WTC11 (cell line): Measurements from ENCODE around the gene TRIM66. TPM values are rescaled to one million over a fixed set of nuclear protein-coding genes. Genes with fewer than 3 reads are reported as not detected.

Source experiments
- ATAC-seq: fragments of 200-7000 bp; cut with Tn5 transposase; 2 replicates; pipeline ENCODE4 v1.10.0; 2021; ENCODE audit warnings: mild to moderate bottlenecking, moderate library complexity
- CTCF ChIA-PET: fragments of 300-600 bp; sonication (Branson Sonifier 250); formaldehyde crosslinking; loops from one replicate; lab custom pipeline; 2021; ENCODE audit warnings: antibody characterized with exemption; lab: Charles Lee
- POLR2A ChIA-PET: fragments of 350-600 bp; sonication (Branson Sonifier 250); formaldehyde crosslinking; loops from one replicate; lab custom pipeline; 2021; ENCODE audit warnings: antibody characterized with exemption; lab: Charles Lee
- DNase-seq: peaks from one replicate; pipeline ENCODE4 v3.0.0; 2021; ENCODE audit warnings: low spot score
- H3K27ac Mint-ChIP-seq: 2 replicates; pipeline ENCODE4 v1.8.0; 2021; ENCODE audit warnings: mixed read lengths
- H3K27me3 Mint-ChIP-seq: 2 replicates; pipeline ENCODE4 v1.8.0; 2021; ENCODE audit warnings: low read depth, mild to moderate bottlenecking, moderate library complexity, mixed read lengths
- H3K36me3 Mint-ChIP-seq: 2 replicates; pipeline ENCODE4 v1.8.0; 2021; ENCODE audit warnings: mixed read lengths
- H3K4me1 Mint-ChIP-seq: 2 replicates; pipeline ENCODE4 v1.8.0; 2022; ENCODE audit warnings: mixed read lengths
- H3K4me3 Mint-ChIP-seq: 2 replicates; pipeline ENCODE4 v1.8.0; 2021; ENCODE audit warnings: mild to moderate bottlenecking, moderate library complexity, mixed read lengths
- H3K9me3 Mint-ChIP-seq: 2 replicates; pipeline ENCODE4 v1.8.0; 2021; ENCODE audit warnings: mixed read lengths
- ATF1 ChIP-seq: sonication (generic); formaldehyde crosslinking; IDR thresholded peaks from 2 replicates; pipeline ENCODE4 v1.8.1; 2023; ENCODE audit warnings: mild to moderate bottlenecking, moderate library complexity, missing genetic modification reagents
- ELF4 ChIP-seq: sonication (generic); formaldehyde crosslinking; IDR thresholded peaks from 2 replicates; pipeline ENCODE4 v1.8.1; 2022; ENCODE audit warnings: low read depth, mild to moderate bottlenecking, moderate library complexity, missing genetic modification reagents
- FOXK1 ChIP-seq: sonication (generic); formaldehyde crosslinking; IDR thresholded peaks from 2 replicates; pipeline ENCODE4 v1.8.0; 2022; ENCODE audit warnings: mild to moderate bottlenecking, moderate library complexity, missing genetic modification reagents
- GRHL2 ChIP-seq: fragments of 250-450 bp; sonication (Bioruptor Pico); IDR thresholded peaks from 2 replicates; pipeline ENCODE4 v1.8.0; 2022; ENCODE audit warnings: mild to moderate bottlenecking, moderate library complexity; ENCODE audit not compliant: insufficient replicate concordance, severe bottlenecking
- NR1H2 ChIP-seq: sonication (generic); formaldehyde crosslinking; IDR thresholded peaks from 2 replicates; pipeline ENCODE4 v1.9.0; 2021; ENCODE audit warnings: mild to moderate bottlenecking, moderate library complexity, missing genetic modification reagents
- NR3C1 ChIP-seq: sonication (generic); formaldehyde crosslinking; conservative IDR thresholded peaks from 2 replicates; pipeline ENCODE4 v1.8.1; 2023; ENCODE audit warnings: low read depth, mild to moderate bottlenecking, missing genetic modification reagents
- SMAD3 ChIP-seq: sonication (generic); formaldehyde crosslinking; IDR thresholded peaks from 2 replicates; pipeline ENCODE4 v1.8.0; 2022; ENCODE audit warnings: missing genetic modification reagents, mild to moderate bottlenecking, borderline replicate concordance
- ZBTB21 ChIP-seq: sonication (generic); formaldehyde crosslinking; IDR thresholded peaks from 2 replicates; pipeline ENCODE4 v1.8.1; 2023; ENCODE audit warnings: mild to moderate bottlenecking, missing genetic modification reagents, borderline replicate concordance
- ZNF138 ChIP-seq: sonication (generic); formaldehyde crosslinking; conservative IDR thresholded peaks from 2 replicates; pipeline ENCODE4 v1.8.1; 2022; ENCODE audit warnings: mild to moderate bottlenecking, moderate library complexity, missing genetic modification reagents
- ZNF317 ChIP-seq: sonication (generic); formaldehyde crosslinking; IDR thresholded peaks from 2 replicates; pipeline ENCODE4 v1.8.1; 2023; ENCODE audit warnings: low read depth, mild to moderate bottlenecking, moderate library complexity, missing genetic modification reagents, borderline replicate concordance
- ZNF396 ChIP-seq: fragments of 250-450 bp; sonication (Bioruptor Pico); IDR thresholded peaks from 2 replicates; pipeline ENCODE4 v1.8.0; 2021; ENCODE audit warnings: mild to moderate bottlenecking, moderate library complexity, borderline replicate concordance
- total RNA-seq: library from RNA; stranded (reverse); gene quantifications from 3 replicates; pipeline ENCODE4 v1.2.3, GENCODE V29; 2021
- TF ChIP-seq, protein P1 (sequence below): sonication (generic); formaldehyde crosslinking; IDR thresholded peaks from 2 replicates; pipeline ENCODE4 v1.8.0; 2022; ENCODE audit warnings: mild to moderate bottlenecking, missing genetic modification reagents
- TF ChIP-seq, protein P2 (sequence below): sonication (generic); formaldehyde crosslinking; IDR thresholded peaks from 2 replicates; pipeline ENCODE4 v1.8.1; 2023; ENCODE audit warnings: mild to moderate bottlenecking, missing genetic modification reagents
- TF ChIP-seq, protein P3 (sequence below): sonication (generic); formaldehyde crosslinking; IDR thresholded peaks from 2 replicates; pipeline ENCODE4 v1.8.1; 2022; ENCODE audit warnings: low read depth, missing genetic modification reagents, borderline replicate concordance
- TF ChIP-seq, protein P4 (sequence below): sonication (generic); formaldehyde crosslinking; conservative IDR thresholded peaks from 2 replicates; pipeline ENCODE4 v1.8.1; 2022; ENCODE audit warnings: mild to moderate bottlenecking, missing genetic modification reagents
- TF ChIP-seq, protein P5 (sequence below): sonication (generic); formaldehyde crosslinking; IDR thresholded peaks from 2 replicates; pipeline ENCODE4 v1.8.1; 2023; ENCODE audit warnings: mild to moderate bottlenecking, missing genetic modification reagents, borderline replicate concordance

Gene TRIM66
- total RNA-seq, 1 experiment from 2014 or later, result 5.6 TPM

DNA sequence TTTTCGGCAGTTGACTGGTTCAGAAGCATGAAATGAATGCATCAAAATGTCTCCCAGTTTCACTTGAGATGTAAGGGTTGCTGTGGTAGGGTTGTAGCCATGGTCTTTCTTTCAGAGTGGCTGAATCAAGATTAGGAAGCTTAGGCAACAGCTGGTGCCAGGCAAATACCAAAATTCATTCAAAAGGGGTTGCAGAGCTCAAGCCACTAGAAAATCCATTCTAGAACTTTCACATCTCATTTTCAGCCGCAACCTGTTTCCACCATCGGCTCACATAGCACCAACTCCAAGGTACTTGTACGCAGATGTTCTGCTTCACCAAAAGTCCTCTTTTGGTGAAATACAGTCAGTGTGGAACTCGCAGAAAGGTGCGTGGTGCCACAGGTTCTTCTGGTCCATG, 48.0 kb downstream of the TRIM66 start (continued):
- no peak for TF ChIP-seq SMAD3
- no peak for TF ChIP-seq GRHL2 (CRISPR knock-in tag)

DNA sequence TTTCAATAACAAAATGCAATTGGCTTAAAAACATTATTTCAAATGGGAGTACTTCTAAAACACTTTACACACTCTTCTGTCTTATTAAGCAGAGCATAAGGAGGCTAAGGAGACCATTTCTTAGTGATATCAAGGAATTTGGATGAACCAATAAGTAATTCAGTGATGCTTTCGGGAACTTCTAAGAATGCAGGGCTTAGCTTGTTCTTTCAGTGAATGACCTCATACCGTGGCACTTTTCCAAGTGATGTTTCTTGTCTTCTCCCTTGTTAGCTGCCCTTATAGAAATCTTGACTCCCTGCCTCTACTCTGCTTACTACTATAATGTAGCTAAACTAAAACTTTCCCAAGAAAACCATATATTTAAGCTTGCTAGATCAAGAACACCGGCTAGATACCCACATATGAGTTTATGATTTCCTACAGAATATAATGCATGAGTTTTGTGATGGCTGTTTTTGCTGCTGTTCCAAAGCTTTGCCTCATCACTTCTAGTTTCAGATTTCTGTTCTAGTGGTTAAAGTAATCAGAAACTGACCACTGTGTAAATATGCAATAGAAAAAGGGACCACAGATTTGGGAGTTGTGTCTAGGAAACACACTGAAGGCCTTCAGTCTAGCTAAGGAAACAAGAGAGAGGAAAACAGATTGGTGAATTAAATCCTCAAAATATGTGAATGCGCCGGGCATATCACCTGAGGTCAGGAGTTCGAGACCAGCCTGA, 50.9 kb downstream of the TRIM66 start:
- TF ChIP-seq, protein P1, sequence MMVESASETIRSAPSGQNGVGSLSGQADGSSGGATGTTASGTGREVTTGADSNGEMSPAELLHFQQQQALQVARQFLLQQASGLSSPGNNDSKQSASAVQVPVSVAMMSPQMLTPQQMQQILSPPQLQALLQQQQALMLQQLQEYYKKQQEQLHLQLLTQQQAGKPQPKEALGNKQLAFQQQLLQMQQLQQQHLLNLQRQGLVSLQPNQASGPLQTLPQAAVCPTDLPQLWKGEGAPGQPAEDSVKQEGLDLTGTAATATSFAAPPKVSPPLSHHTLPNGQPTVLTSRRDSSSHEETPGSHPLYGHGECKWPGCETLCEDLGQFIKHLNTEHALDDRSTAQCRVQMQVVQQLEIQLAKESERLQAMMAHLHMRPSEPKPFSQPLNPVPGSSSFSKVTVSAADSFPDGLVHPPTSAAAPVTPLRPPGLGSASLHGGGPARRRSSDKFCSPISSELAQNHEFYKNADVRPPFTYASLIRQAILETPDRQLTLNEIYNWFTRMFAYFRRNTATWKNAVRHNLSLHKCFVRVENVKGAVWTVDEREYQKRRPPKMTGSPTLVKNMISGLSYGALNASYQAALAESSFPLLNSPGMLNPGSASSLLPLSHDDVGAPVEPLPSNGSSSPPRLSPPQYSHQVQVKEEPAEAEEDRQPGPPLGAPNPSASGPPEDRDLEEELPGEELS, result no peak
- TF ChIP-seq ATF1 (CRISPR knock-in tag) (no peak), ZNF138 (CRISPR knock-in tag) (no peak), ELF4 (no peak)
- TF ChIP-seq, protein P2, sequence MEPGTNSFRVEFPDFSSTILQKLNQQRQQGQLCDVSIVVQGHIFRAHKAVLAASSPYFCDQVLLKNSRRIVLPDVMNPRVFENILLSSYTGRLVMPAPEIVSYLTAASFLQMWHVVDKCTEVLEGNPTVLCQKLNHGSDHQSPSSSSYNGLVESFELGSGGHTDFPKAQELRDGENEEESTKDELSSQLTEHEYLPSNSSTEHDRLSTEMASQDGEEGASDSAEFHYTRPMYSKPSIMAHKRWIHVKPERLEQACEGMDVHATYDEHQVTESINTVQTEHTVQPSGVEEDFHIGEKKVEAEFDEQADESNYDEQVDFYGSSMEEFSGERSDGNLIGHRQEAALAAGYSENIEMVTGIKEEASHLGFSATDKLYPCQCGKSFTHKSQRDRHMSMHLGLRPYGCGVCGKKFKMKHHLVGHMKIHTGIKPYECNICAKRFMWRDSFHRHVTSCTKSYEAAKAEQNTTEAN (CRISPR knock-in tag), result no peak
- H3K9me3 Mint-ChIP-seq, result peaks cover 10% of the 10 kb centered on the region
- ChIA-PET POLR2A (no interaction called here), CTCF (interaction anchor here (1.5 kb wide), 1 partner anchor 9 kb away, joined by 3 read pairs; no protein-coding TSS in a partner anchor)
- H3K36me3 Mint-ChIP-seq, result peaks cover 8% of the 10 kb centered on the region; the same call in 1 of the 2 replicates
- no peaks in the 10 kb centered on the region for H3K4me1 Mint-ChIP-seq
- H3K4me3 Mint-ChIP-seq, result no peak overlapping the region
- DNase-seq (no peak), ATAC-seq (no peak)
- H3K27me3 Mint-ChIP-seq, result no peaks in the 10 kb centered on the region
- no peak overlapping the region for H3K27ac Mint-ChIP-seq

DNA sequence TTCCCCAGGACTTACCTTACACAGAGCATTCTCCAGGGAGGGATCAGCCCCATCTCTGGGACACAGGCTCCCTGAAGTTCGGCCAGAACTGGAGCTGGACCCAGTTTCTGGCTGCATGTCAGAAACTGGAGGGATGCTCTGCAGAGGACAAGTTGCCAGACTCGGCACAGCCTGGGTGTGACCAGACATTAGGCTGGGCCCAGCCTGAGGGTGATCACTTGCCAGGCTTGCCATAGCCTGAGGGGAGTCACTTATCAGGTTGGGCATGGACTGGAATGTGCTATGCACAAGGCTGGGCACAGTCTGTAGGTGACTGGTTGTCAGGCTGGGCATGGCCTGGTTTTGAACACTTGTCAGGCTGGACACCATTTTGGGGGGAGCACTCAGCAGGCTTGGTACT, 57.8 kb downstream of the TRIM66 start:
- no peak for ATAC-seq
- POLR2A ChIA-PET, result no interaction called here

DNA sequence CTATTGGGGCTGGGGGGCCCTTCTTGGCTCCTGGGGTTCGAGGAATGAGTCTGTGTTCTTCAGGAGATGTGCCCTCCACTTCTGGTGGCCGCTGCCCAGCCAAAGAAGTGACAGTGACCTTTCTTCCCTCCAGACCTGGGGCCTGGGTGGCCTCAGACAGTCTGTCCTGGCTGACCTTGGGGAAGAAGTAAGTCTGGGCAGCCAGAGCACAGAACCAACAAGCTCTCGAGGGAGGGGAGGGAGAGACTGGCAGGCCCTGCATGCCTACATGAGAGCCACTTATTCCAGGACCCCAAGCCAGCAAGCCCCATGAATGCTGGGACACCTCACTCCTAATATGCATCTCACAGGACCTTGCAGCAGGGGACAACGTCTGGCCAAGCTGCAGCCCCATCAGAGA, 61.3 kb downstream of the TRIM66 start:
- POLR2A ChIA-PET, result no interaction called here
- CTCF ChIA-PET, result no interaction called here
- TF ChIP-seq FOXK1 (CRISPR knock-in tag) (no peak), ZBTB21 (CRISPR knock-in tag) (no peak), ZNF396 (no peak), NR1H2 (CRISPR knock-in tag) (no peak), NR3C1 (no peak)
- TF ChIP-seq, protein P3, sequence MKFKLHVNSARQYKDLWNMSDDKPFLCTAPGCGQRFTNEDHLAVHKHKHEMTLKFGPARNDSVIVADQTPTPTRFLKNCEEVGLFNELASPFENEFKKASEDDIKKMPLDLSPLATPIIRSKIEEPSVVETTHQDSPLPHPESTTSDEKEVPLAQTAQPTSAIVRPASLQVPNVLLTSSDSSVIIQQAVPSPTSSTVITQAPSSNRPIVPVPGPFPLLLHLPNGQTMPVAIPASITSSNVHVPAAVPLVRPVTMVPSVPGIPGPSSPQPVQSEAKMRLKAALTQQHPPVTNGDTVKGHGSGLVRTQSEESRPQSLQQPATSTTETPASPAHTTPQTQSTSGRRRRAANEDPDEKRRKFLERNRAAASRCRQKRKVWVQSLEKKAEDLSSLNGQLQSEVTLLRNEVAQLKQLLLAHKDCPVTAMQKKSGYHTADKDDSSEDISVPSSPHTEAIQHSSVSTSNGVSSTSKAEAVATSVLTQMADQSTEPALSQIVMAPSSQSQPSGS (CRISPR knock-in tag), result no peak
- TF ChIP-seq, protein P4, sequence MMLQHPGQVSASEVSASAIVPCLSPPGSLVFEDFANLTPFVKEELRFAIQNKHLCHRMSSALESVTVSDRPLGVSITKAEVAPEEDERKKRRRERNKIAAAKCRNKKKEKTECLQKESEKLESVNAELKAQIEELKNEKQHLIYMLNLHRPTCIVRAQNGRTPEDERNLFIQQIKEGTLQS (CRISPR knock-in tag), result no peak
- TF ChIP-seq, protein P5, sequence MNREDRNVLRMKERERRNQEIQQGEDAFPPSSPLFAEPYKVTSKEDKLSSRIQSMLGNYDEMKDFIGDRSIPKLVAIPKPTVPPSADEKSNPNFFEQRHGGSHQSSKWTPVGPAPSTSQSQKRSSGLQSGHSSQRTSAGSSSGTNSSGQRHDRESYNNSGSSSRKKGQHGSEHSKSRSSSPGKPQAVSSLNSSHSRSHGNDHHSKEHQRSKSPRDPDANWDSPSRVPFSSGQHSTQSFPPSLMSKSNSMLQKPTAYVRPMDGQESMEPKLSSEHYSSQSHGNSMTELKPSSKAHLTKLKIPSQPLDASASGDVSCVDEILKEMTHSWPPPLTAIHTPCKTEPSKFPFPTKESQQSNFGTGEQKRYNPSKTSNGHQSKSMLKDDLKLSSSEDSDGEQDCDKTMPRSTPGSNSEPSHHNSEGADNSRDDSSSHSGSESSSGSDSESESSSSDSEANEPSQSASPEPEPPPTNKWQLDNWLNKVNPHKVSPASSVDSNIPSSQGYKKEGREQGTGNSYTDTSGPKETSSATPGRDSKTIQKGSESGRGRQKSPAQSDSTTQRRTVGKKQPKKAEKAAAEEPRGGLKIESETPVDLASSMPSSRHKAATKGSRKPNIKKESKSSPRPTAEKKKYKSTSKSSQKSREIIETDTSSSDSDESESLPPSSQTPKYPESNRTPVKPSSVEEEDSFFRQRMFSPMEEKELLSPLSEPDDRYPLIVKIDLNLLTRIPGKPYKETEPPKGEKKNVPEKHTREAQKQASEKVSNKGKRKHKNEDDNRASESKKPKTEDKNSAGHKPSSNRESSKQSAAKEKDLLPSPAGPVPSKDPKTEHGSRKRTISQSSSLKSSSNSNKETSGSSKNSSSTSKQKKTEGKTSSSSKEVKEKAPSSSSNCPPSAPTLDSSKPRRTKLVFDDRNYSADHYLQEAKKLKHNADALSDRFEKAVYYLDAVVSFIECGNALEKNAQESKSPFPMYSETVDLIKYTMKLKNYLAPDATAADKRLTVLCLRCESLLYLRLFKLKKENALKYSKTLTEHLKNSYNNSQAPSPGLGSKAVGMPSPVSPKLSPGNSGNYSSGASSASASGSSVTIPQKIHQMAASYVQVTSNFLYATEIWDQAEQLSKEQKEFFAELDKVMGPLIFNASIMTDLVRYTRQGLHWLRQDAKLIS (CRISPR knock-in tag), result no peak
- no peak for ATAC-seq
- H3K4me3 Mint-ChIP-seq, result no peak overlapping the region
- no peaks in the 10 kb centered on the region for H3K9me3 Mint-ChIP-seq
- no peaks in the 10 kb centered on the region for H3K27me3 Mint-ChIP-seq
- H3K36me3 Mint-ChIP-seq, result peaks cover 4% of the 10 kb centered on the region; the same call in 1 of the 2 replicates
- H3K4me1 Mint-ChIP-seq, result no peaks in the 10 kb centered on the region
- DNase-seq, result no peak
- no peak overlapping the region for H3K27ac Mint-ChIP-seq

More for the DNA sequence above, 57.8 kb downstream of the TRIM66 start:
- Mint-ChIP-seq H3K4me3 (no peak overlapping the region), H3K27me3 (no peaks in the 10 kb centered on the region), H3K4me1 (no peaks in the 10 kb centered on the region), H3K9me3 (no peaks in the 10 kb centered on the region), H3K36me3 (peaks cover 4% of the 10 kb centered on the region; the same call in 1 of the 2 replicates), H3K27ac (no peak overlapping the region)
- CTCF ChIA-PET, result no interaction called here
- TF ChIP-seq ELF4 (no peak), ZNF138 (CRISPR knock-in tag) (no peak), ZNF317 (CRISPR knock-in tag) (no peak)
- DNase-seq, result no peak
